PFSK-1 (cell line): Measurements from ENCODE around the gene KIF23.

ENCODE experiments used
- POLR2AphosphoS5 ChIP-seq: IDR thresholded peaks from 2 replicates; pipeline ENCODE4 v1.6.1; 2012; ENCODE audit warnings: low read depth, mild to moderate bottlenecking, control low read depth, low read length, moderate library complexity
- TAF1 ChIP-seq: IDR thresholded peaks from 2 replicates; pipeline ENCODE4 v1.6.1; 2012; ENCODE audit warnings: low read length, control low read depth, borderline replicate concordance; ENCODE audit not compliant: insufficient read depth

- TF ChIP-seq TAF1 = no peak
- no peak for TF ChIP-seq POLR2AphosphoS5
Observed at GRCh38 chr15:69479081-69479480, 64.9 kb downstream of the KIF23 start.
